UCSD-AML1 (cell line): ENCODE data around the gene TDRD6.

Experiments
- DNase-seq: peaks from one replicate; lab custom pipeline; 2025; ENCODE audit not compliant: unreplicated experiment; lab: John Stamatoyannopoulos, UW

Gene TDRD6

DNA sequence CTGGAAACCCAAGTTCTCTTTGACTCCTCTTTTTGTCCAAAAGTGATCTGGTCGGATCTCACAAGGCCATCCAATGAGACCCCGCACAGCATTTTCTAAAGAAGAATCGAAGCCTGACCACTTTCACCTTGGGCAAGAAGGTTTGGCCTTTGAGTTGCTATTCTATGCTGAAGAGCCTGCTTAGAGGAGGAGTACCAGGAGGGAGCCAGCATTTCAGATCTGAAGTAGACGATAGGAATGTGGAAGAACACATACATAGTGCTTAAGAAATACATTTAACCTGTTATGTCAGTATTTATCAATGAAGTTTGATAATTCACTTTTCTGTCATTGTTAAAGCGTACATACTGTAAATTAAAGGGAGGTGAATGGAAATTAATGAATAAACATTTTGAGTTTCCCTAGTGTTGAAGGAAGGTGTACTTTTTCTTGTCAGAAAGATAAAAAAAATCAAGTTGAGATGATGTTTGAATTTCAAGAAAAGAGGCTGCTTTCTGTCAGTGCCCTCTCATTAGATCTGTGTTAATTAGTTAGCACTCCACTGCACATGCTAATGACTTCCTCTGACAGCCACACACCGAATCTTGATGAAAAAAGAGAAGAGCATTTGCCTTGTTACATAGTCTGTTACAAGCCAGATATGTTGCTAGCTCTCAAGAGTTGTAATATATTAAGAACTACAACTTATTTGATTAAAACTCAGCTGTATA is 10.9 kb upstream of the TDRD6 start:
- no peak for DNase-seq

DNA sequence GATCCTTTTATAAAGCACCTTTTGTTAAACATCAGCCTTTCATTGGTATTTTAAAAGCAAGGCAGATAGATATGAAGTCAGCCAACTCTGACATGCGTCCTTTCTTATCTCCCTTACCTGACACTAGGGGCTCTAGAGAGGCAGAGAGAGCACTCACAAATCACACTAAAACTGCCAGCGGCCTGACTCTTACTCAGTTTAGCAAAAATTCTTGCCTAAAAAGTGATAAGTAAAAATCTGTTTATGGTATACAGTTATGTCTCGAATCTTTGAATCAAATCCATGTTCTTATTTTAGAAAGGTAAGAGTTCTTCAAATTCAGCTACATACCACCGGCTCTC is 10.4 kb upstream of the TDRD6 start:
- no peak for DNase-seq

DNA sequence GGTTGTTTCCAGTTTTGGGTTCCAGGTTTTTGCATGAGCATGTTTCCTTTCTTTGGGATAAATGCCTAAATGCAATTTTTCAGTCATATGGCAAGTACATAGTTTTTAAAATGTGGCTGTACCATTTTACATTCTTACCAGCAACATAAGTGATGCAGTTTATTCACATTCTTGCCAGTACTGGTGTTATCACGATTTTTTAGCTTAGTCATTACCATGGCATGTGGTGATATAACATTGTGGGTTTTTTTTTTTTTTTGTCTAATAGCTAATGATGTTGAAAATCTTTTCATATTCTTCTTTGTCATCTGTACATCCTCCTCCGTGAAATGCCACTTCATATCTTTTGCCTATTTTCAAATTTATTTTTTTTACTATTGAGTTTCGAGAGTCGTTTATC is 2.9 kb upstream of the TDRD6 start:
- DNase-seq, result no peak

DNA sequence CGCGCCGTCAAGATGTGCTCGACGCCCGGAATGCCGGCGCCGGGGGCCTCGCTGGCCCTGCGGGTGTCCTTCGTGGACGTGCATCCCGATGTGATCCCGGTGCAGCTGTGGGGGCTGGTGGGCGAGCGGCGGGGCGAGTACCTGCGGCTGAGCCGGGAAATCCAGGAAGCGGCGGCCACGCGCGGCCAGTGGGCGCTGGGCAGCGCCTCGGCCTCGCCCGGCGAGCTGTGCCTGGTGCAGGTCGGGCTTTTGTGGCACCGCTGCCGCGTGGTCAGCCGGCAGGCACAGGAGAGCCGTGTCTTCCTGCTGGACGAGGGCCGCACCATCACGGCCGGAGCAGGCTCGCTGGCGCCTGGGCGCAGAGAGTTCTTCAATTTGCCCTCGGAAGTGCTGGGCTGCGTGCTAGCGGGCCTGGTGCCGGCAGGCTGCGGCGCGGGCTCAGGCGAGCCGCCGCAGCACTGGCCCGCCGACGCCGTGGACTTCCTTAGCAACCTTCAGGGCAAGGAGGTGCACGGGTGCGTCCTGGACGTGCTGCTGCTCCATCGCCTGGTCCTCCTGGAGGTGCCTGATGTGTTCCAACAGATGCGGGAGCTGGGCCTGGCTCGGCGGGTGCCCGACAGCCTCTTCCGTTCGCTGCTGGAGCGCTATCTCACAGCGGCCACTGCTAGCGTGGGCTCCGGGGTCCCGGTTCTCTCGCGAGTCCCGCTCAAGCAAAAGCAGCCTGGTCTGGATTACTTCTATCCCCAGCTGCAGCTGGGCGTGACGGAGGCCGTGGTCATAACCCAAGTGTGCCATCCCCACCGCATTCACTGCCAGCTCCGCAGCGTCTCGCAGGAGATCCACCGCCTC is 656 bp downstream of the TDRD6 start:
- DNase-seq, result no peak

DNA sequence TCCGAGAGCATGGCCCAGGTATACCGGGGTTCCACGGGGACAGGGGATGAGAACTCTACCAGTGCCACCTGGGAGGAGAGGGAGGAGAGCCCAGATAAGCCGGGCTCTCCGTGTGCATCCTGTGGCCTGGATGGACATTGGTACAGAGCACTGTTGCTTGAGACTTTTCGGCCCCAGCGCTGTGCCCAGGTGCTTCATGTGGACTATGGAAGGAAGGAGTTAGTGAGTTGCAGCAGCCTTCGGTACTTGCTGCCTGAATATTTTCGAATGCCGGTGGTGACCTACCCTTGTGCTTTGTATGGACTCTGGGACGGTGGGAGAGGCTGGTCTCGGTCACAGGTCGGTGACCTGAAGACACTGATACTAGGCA is 1.3 kb downstream of the TDRD6 start:
- no peak for DNase-seq

DNA sequence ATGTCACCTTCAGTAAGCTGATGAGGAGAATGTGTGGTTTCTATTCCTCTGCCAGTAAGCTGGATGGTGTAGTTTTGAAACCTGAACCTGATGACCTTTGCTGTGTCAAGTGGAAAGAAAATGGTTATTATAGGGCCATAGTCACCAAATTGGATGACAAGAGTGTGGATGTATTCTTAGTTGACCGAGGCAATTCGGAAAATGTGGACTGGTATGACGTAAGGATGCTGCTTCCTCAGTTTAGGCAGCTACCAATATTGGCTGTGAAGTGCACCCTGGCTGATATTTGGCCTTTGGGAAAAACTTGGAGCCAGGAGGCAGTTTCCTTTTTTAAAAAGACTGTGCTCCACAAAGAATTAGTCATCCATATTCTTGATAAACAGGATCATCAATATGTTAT is 2.0 kb downstream of the TDRD6 start:
- no peak for DNase-seq

DNA sequence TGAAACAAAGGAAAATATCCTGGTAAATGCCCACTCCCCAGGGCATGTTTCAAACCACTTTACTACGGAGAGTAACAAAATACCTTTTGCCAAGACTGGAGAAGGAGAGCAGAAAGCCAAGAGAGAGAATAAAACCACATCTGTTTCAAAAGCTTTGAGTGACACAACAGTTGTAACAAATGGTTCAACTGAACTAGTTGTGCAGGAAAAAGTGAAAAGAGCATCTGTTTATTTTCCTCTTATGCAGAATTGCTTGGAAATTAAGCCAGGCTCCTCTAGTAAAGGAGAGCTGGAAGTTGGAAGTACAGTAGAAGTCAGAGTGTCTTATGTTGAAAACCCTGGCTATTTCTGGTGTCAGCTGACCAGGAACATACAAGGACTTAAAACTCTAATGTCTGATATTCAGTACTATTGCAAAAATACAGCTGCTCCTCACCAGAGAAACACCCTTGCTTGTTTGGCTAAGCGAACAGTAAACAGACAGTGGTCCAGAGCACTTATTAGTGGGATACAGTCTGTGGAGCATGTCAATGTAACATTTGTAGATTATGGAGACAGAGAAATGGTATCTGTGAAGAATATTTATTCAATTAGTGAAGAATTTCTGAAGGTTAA is 2.6 kb downstream of the TDRD6 start:
- DNase-seq, result no peak

DNA sequence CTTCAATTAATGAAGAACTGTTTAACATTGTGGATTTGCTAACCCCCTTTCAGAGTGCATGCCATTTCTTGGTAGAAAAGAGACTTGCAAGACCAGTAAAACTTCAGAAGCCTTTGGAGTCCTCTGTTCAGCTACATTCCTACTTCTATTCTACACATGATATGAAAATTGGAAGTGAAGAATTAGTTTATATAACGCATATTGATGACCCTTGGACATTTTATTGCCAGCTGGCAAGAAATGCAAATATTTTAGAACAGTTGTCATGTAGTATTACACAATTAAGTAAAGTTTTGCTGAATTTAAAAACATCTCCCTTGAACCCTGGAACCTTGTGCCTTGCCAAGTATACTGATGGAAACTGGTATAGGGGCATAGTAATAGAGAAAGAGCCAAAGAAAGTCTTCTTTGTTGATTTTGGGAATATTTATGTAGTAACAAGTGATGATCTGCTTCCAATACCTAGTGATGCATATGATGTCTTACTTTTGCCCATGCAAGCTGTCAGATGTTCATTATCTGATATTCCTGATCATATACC is 3.3 kb downstream of the TDRD6 start:
- no peak for DNase-seq

DNA sequence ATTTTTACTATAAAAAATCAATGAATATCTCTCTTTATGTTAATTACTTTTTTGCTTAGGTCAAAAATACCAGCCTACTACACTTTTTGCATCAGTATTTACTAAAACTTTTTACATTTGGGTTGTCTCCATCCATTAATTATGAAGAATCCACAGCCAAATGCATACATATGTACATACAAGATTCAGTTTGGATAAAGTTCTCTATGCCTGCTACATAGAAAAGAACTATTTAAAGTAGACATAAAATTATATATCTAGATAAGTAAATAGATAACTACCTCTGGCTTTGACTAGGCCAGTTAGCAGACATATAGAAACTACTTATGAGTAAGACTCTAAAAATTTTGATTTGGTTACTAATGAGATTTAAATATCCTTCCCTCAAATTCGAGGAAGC is 12.3 kb downstream of the TDRD6 start:
- no peak for DNase-seq

DNA sequence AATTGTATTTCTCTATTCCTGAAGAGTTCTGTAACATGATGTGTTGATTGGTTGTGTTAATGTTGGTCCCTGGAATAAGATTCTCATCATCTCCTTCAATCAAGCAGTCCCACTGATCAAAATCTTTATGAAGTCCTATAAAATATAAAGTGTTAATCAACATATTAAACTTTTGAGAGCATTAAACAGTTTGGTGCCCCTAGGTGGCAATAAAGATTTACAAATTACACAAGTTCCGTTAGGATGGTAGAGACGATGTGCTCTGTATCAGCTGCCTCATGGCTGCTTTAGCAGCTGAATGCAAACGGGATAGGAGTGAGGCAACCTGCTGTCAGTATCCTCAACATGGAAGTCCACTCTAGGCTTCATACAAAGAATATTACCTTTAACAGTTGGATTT is 16.9 kb downstream of the TDRD6 start:
- DNase-seq, result no peak

DNA sequence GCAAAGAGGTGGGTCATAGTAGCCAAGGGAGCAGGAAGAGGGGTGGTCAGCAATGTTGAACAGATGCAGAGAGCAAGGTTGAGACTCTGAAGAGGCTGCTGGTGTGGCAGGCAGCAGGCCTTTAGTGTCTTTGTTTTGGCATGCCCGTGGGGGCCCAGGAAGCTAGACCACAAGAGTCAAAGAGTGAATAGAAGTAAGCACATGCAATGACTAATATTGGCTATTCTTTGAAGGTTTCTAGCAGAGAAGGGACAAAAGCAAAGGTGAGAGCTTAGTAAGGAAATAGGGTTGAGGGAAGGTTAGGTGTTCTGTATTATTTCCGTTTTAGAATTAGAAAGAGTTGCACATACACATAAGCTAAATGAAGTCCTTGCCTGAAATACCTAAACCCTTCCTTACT is 18.8 kb downstream of the TDRD6 start:
- DNase-seq, result no peak

DNA sequence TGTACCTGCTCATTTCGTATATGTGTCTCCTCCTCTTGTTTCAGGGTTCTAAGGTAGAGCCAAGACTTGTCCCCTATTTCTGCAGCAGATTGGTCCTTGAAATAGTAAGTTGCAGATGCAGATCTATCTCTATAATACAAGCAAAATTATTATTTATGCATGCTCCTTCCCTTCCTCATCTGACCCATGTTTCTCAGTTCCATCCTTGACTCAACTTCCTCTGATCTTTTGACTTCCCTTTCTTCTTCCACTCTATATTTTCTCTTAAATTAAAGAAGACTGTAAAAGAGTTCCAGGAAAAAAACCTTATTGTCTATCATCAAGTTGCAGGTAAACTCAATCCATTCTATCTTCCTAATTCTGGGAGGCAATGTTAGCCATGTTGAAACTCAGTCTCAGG is 23.8 kb downstream of the TDRD6 start:
- no peak for DNase-seq

DNA sequence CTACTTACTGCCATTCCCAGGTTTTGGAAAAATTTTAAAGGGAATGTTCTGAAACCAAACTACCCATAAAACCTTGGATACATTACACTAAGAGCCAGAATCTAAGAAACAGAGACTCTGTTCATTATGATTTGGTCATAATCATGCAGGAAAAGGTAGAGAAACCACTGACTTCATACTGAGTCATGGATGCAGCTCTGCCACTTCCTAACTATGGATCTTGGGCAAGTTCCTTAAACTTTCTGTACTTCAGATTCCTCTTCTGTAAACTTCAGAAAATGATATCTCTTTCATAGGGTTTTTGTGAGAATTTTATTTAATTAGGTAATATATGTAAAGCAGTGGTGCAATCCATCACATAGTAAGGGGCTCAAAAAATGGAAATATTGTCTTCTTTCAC is 27.5 kb downstream of the TDRD6 start:
- DNase-seq, result no peak

DNA sequence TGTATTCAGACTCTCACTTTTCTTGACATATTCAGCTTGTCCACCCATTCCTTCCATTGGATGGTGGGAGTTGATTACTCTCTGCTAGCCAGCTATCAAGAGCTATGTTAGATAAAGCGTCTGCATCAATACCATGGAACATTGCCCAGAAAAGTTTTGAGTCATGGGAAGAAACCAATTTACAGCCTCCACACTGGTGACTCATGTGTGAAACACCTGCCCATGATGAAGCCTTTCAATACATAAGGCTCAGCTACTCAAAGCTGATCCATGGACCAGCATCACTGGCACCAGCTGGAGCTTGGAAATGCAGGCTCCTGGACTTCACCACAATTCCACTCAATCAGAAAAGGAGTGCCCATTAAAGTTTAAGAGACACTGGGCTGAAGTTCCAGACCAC is 31.4 kb downstream of the TDRD6 start:
- DNase-seq, result no peak

DNA sequence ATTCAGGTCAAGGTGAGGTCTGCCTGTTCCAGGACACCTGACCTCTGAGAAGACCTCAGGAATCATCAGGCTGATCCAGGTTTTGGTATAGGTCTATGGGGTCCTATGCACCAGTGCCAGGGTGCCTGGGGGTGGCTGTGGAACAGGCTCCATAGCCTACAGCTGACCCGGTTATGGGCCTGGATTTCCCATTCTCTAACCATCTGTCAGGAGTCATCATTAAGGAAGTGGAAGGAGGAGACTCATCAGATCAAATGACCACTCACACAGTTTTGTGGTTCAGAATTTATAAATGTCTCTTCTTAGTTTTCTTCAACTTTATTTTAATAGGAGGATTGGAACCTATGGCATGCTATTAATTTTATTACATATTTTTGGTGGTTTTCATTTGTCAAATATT is 32.7 kb downstream of the TDRD6 start:
- DNase-seq, result no peak

DNA sequence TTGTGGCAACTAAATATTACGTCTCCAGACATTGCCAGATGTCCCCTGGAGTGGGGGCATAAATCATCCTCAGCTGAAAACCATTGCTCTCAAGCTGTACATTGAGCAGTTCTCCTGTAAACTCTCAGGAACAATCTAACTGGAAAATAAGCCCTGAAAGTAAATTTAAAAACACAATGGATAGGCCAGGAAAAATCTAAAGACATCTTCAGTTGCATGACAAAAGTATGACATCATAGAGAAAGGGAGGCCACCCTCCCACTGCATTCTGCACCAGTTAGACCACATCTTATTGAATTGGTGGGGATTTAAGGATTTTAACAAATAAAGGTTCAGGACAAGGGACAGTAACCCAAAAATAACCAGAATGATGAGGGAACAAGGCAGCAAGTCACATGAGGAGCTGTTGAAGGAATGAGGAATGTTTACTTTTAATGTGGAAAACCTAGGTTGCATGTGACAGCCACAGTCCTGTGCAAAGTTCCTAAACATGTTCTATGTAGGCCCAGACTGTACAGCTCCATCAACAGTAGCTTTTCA is 42.2 kb downstream of the TDRD6 start:
- DNase-seq, result no peak

DNA sequence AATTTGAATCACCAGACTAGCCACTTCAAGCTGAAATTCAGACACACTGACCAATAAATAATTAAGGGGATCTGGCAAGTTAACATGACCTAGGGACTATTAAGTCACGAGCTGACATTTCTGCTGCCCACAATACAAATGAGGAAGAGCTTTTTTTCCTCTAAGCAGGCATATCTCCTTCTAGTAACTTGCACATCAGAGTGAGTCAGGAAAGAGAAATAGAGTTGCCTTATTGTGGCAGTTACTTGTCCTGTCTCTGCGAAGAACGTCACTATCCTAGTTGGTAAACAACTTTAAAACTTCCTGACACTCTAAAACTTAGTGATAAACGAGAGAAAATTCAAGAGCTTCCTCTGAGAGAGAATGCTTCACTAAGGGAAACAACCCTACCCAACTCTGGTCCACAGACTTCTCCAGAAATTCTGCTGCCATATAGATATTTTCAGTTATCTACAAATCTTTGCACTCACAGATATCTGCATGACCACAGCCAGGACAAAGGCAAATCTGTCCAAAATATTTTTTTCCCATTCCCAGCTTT is 43.3 kb downstream of the TDRD6 start:
- no peak for DNase-seq

DNA sequence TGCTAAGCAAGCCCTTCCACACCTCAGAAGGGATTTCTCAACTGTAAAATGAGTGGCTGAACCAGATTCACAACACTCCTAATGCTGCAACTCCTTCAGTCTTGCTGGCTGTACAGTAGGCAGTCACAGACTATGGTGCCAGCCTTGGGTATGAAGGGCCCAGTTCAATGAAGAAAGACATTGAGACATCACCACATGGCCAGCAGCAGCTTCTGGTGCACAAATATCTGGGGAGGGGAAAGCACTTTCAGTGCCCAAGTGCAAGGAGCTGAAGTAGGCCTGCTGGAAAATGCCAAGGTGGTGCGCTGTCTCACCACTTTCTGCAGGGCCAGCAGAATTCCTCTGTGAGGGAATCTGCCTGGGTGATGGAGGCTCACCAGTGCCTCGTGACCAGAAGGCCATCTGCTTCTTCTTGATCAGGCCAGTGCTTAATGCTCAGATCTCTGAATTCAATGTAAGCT is 45.7 kb downstream of the TDRD6 start:
- DNase-seq, result no peak

DNA sequence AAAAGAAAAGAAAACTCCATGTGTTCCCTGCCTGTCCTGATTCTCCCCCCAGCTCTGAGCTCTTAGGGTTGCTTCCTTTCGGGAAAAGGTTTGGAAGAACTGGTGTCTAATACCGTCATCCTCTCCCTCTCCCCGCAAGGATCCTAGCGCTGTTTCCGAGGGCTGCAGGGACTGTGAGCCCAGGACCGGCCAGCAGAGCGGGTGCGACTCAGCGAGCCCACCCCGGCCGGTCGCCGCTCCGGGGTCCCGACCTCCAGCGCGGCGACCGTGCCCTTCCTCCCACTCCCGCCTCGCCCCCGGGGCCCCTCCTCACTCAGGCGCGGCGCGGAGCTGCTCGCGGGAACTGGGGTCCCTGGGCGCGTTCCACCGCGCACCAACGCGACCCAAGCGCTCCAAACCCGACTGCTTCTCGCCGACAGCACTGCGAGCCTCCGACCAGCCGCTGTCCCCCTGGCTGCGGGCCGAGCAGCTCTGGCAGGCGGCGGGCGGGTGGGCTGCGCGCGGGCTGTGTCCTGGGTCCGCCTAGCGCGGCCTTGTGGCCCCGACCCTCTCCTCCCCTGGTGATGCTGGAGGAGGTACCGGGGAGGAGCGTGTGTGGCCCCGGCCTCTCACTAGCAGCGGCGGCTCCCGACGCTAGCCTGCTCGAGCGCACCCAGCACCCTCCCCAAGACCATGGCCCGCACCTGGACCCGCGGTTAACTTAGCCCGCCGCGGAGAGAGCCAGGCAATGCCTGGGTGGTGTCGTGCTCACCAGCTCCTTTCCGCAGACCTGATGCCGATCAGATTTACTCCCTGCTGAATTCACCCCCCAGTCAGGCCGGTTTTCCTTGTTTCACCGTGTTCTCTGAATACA is 47.4 kb downstream of the TDRD6 start, which contains the start of gene PLA2G7:
PLA2G7 (minus strand) TSS at position 509 of the 853 bp plus-strand sequence. CDS start 12,484 bp downstream, outside the sequence.
- DNase-seq, result no peak

DNA sequence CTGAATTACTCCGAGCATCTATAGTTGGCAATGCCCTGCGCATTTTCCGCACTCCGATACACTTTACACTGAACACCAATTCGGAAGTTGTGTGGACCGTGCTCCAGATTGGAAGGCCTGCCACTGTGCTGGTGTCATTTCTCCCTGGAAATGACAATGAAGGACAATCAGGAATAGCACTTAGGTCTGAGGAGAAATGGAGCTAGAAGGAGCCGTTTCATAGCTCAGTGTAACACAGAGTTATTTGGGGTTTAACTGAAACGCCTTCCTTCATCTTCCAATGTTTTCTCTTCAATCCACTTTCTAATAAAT is 48.0 kb downstream of the TDRD6 start:
- no peak for DNase-seq

DNA sequence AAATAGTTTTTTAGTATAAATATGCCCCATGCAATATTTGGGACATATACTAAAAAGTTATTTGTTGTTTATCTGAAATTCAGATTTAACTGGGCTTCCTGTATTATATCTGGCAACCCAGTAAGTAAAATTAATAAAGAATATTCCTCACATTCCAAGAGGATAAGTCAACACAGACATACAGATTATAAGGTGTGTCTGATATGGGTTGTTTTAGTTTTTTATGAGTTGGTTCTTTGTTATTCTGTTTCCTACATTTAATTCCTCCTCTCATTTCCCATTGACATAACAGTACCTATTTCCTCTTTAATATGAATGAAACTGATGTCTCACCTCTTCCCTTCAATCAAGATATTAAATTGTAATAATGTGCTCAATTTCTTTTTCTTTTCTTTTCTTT is 49.2 kb downstream of the TDRD6 start:
- DNase-seq, result no peak
